IPS-18c (cell line): ENCODE data around the gene ETS1.

Experiments used
- H3K4me3 ChIP-seq: 2 replicates; pipeline ENCODE4 v1.7.0; 2013; ENCODE audit warnings: low read depth, mild to moderate bottlenecking, low read length, moderate library complexity; ENCODE audit not compliant: insufficient read depth
- H3K9me3 ChIP-seq: one replicate; pipeline ENCODE4 v1.6.1; 2013; ENCODE audit warnings: mild to moderate bottlenecking, low read length, moderate library complexity; ENCODE audit not compliant: control insufficient read depth, insufficient read depth

ETS1 gene

DNA sequence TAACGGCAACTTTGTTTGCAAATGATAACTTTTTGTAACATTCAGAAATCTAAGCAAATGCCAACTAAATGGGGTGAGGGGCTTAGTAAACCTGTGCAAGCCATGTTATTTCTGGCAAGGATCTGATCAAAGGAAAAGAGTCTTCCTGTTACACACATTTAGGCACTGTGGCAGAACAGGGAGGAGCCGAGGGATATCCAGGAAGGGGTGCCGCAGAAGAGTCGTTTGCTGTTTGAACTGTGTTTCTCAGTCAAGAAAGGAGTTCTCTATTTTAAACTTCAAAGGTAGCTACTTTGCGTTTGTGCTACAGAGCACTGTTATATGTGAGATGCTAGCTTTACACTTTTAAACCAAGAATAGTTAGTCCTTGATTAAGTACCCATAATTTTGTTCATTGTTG, 175.5 kb downstream of the ETS1 start:
- H3K9me3 ChIP-seq, result no peaks in the 10 kb centered on the region
- H3K4me3 ChIP-seq, result no peak overlapping the region

DNA sequence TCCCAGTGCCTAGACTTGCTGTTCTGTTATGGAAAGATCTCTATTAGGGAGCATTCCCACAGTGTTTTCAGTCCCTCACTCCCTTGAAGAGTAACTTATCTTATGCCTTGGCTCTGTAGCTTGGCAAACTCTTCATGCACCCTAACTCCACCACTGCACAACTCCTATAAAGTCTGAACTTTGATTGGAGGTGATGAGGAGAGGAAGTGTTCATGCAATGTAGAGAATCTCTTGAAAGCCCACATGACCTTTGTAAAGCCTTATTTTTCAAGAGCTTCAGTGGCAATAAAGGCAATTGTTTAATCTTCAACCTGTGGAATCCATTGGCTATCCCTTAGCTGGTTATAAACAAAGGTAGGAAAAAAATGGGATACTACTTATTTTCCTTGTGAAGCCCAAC, 176.2 kb downstream of the ETS1 start:
- H3K4me3 ChIP-seq, result no peak overlapping the region

DNA sequence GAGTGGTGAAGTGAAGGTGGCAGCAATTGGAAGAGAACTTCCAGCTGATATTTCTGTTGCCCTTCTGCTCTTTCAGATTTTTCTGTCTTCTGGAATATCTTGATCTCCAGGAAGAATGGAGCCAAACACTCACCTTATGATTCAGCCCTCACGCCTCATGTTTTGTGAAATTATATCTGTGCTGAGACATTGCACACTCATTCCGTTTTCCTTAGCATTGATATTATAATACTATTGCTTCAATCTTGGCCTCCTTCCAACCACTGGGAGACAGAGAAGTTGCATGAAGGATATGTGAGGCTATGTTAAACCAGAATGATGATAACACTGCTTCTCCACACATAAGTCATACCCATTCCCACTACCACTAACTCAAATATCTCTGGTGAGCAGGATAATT, 177.9 kb downstream of the ETS1 start:
- no peaks in the 10 kb centered on the region for H3K9me3 ChIP-seq
- H3K4me3 ChIP-seq, result no peak overlapping the region

More for the DNA sequence above, 176.2 kb downstream of the ETS1 start:
- no peaks in the 10 kb centered on the region for H3K9me3 ChIP-seq
